Upper lobe of left lung (tissue), 4 donors: ENCODE data around the gene AADACL4.

Experiments
- CTCF ChIP-seq, 6 experiments: fragments of 450-650 bp in 4 of 6; fragments of 200-600 bp in 2 of 6; sonication (generic) in 2 of 6; IDR thresholded peaks; one replicate each; pipeline ENCODE4 v1.5.1; 2016 to 2019; ENCODE audit warnings: antibody characterized with exemption in 6 of 6
- EP300 ChIP-seq, 4 donors: sonication (generic); formaldehyde crosslinking; IDR thresholded peaks; one replicate each; pipeline ENCODE4 v1.5.1; 2017; ENCODE audit warnings: antibody characterized with exemption in 4 of 4, control low read depth in 2 of 4
- POLR2A ChIP-seq, 4 donors: fragments of 450-650 bp; IDR thresholded peaks; one replicate each; pipeline ENCODE4 v1.5.1; 2016 to 2017; ENCODE audit warnings: antibody characterized with exemption in 4 of 4, mild to moderate bottlenecking in 2 of 4
- POLR2AphosphoS5 ChIP-seq, 2 donors: sonication (generic); formaldehyde crosslinking; IDR thresholded peaks; one replicate each; pipeline ENCODE4 v1.5.1; 2017; ENCODE audit warnings: antibody characterized with exemption in 2 of 2

GRCh38 chr1:12625276-12625675 is 18.6 kb upstream of the AADACL4 start:
- TF ChIP-seq CTCF (IDR thresholded peaks at IDR 0.05) (no peak), POLR2AphosphoS5 (IDR thresholded peaks at IDR 0.05) (no peak), EP300 (IDR thresholded peaks at IDR 0.05) (no peak), POLR2A (IDR thresholded peaks at IDR 0.05) (no peak)
